Memory B cell (primary cell): ENCODE results near the gene SLC2A4.

Source experiments
- ATAC-seq: fragments of 150-1000 bp; cut with Tn5 transposase; 2 replicates; pipeline ENCODE4 v1.10.0; 2021; ENCODE audit warnings: low read depth, mild to moderate bottlenecking, moderate library complexity
- DNase-seq, 2 donors: peaks; one replicate each; pipeline ENCODE4 v3.0.0; 2022; ENCODE audit warnings: low spot score in 2 of 2
- H3K27ac Mint-ChIP-seq: one replicate; pipeline ENCODE4 v1.8.0; 2022; ENCODE audit warnings: mild to moderate bottlenecking, moderate library complexity, mixed read lengths
- H3K27me3 Mint-ChIP-seq: one replicate; pipeline ENCODE4 v1.8.0; 2022; ENCODE audit warnings: mixed read lengths
- H3K36me3 Mint-ChIP-seq: one replicate; pipeline ENCODE4 v1.8.0; 2022; ENCODE audit warnings: mild to moderate bottlenecking, mixed read lengths
- H3K4me1 Mint-ChIP-seq: one replicate; pipeline ENCODE4 v1.8.0; 2022; ENCODE audit warnings: mixed read lengths
- H3K4me3 Mint-ChIP-seq: one replicate; pipeline ENCODE4 v1.8.0; 2022; ENCODE audit warnings: mild to moderate bottlenecking, moderate library complexity, mixed read lengths
- H3K9me3 Mint-ChIP-seq: one replicate; pipeline ENCODE4 v1.8.0; 2022; ENCODE audit warnings: mixed read lengths

SLC2A4 gene

DNA sequence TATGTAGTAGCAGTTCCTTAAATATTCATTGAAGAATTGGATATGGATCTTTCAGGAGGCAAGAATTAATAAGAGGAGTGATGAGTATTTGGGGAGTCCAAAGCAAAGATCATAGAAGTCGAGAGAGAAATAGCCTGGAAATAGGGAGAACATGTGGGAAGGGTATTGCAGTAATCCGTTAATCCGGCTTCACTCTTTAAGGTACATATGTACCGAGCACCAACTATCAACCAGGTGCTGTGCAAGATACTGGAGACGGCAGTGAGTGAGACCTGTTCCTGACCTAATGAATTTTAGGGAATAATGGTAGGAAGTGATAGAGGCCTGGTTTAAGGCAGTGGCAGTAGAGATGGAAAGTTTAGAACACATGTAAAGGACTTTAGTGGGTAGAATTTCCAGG lies 28.4 kb upstream of the SLC2A4 start:
- Mint-ChIP-seq H3K4me3 (peak overlapping the region; percentile 89), H3K4me1 (peaks cover 26% of the 10 kb centered on the region), H3K36me3 (peaks cover 18% of the 10 kb centered on the region), H3K9me3 (no peaks in the 10 kb centered on the region), H3K27ac (peak overlapping the region; percentile 99), H3K27me3 (no peaks in the 10 kb centered on the region)
- ATAC-seq = no peak
- no peak for DNase-seq

DNA sequence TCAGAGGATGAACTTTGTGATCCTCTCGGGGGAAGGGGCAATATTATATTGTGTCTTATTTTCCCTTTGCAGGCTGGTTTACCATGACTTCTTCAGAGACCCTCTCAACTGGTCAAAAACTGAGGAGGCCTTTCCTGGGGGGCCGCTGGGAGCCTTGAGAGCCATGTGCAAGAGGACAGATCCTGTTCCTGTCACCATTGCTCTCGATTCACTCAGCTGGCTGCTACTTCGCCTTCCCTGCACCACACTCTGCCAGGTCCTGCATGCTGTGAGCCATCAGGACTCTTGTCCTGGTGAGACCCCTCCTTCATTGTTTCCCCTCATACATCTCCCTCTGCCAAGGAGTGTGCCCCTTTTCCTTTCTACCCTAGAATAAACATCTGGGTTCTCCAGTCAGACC lies 27.0 kb upstream of the SLC2A4 start:
- H3K27ac Mint-ChIP-seq = no peak overlapping the region
- peaks cover 17% of the 10 kb centered on the region for H3K4me1 Mint-ChIP-seq
- no peaks in the 10 kb centered on the region for H3K9me3 Mint-ChIP-seq
- H3K36me3 Mint-ChIP-seq = peaks cover 18% of the 10 kb centered on the region
- ATAC-seq (no peak), DNase-seq (no peak)
- no peak overlapping the region for H3K4me3 Mint-ChIP-seq
- H3K27me3 Mint-ChIP-seq = no peaks in the 10 kb centered on the region

DNA sequence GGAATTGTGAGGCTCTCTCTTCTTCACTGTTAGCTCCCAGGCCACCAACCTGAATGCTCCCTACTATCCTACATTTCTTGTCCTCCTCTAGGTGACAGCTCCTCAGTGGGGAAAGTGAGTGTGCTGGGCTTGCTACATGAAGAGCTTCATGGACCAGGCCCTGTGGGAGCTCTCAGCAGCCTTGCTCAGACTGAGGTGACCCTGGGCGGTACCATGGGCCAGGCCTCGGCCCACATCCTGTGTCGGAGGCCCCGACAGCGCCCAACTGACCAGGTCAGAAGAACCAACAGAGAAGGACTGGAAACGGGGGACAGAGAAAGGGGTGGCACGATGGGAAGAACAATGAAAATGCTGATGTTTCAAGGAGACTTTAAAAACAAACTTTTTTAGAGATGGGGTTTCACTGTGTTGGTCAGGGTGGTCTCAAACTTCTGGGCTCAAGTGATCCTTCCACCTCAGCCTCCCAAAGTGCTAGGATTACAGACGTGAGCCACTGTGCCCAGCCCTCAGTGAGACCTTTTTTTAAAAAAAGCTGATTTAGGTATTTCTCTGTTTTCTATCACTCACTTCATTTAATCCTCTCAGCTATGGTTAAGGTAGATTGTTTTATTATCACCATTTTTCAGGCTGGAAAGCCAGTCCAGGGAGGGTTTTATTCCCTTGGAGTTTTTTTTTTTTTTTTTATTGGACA lies 24.6 kb upstream of the SLC2A4 start:
- no peak overlapping the region for H3K27ac Mint-ChIP-seq

DNA sequence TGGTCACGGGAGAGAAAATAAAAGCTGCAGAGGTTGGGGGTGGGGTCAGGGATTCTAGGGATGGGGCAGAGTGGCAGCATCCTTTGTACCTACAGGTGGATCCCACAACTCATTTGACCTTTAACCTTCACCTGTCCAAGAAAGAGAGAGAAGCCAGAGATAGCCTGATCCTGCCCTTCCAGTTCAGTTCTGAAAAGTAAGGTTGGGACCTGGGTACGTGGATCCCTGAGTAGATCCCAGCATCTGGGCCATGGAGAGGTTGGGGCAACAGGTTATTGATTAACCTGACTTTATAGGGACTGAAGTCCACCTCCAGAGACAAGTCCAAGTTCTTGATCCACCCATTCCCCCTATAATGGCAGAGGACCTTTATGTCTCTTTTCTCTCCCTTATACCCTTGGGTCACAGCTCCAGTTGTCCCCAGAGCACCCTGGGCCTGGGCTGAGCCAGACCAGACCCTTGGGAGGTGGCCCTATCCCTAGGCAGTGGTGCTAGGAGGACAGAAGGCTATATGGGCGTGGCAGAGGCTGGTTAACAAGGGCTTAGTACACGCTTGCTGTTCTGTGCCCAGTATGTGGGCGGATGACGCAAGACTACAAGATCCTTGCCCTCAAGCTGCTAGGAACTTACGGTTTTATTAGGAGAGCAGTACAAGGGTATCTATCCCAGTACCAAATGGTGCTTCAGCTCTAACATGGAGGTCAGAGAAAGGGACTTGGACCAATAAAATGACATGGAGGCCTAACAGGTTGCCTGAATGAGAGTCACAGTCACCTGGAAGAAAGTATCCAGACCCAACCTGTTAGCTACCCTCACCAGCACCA lies 22.6 kb upstream of the SLC2A4 start:
- H3K36me3 Mint-ChIP-seq = peaks cover 12% of the 10 kb centered on the region
- H3K27ac Mint-ChIP-seq = no peak overlapping the region
- H3K27me3 Mint-ChIP-seq = peaks cover 9% of the 10 kb centered on the region
- DNase-seq = no peak
- peaks cover 13% of the 10 kb centered on the region for H3K4me1 Mint-ChIP-seq
- ATAC-seq = no peak
- no peaks in the 10 kb centered on the region for H3K9me3 Mint-ChIP-seq
- H3K4me3 Mint-ChIP-seq = no peak overlapping the region

More for the DNA sequence above, 24.6 kb upstream of the SLC2A4 start:
- H3K4me3 Mint-ChIP-seq = no peak overlapping the region
- DNase-seq (no peak), ATAC-seq (no peak)
- H3K36me3 Mint-ChIP-seq = peaks cover 18% of the 10 kb centered on the region
- no peaks in the 10 kb centered on the region for H3K27me3 Mint-ChIP-seq
- no peaks in the 10 kb centered on the region for H3K9me3 Mint-ChIP-seq
- peaks cover 13% of the 10 kb centered on the region for H3K4me1 Mint-ChIP-seq

GRCh38 chr17:7259555-7259889 lies 22.0 kb upstream of the SLC2A4 start:
- H3K4me3 Mint-ChIP-seq = no peak overlapping the region
- ATAC-seq (no peak), DNase-seq (no peak)
- peaks cover 14% of the 10 kb centered on the region for H3K4me1 Mint-ChIP-seq
- peaks cover 10% of the 10 kb centered on the region for H3K27me3 Mint-ChIP-seq
- H3K9me3 Mint-ChIP-seq = no peaks in the 10 kb centered on the region
- H3K36me3 Mint-ChIP-seq = peaks cover 12% of the 10 kb centered on the region
- no peak overlapping the region for H3K27ac Mint-ChIP-seq

- no peak for ATAC-seq
These were observed 21.4 kb upstream of the SLC2A4 start for GRCh38 chr17:7260151-7260550.

GRCh38 chr17:7260651-7261378 lies 20.7 kb upstream of the SLC2A4 start:
- Mint-ChIP-seq H3K4me3 (peak overlapping the region; percentile 69), H3K27me3 (peaks cover 10% of the 10 kb centered on the region), H3K27ac (no peak overlapping the region), H3K36me3 (peaks cover 9% of the 10 kb centered on the region), H3K9me3 (no peaks in the 10 kb centered on the region), H3K4me1 (peaks cover 14% of the 10 kb centered on the region)
- ATAC-seq (peak; percentile 38), DNase-seq (no peak)

More at GRCh38 chr17:7260151-7260550, 21.4 kb upstream of the SLC2A4 start:
- Mint-ChIP-seq H3K27ac (no peak overlapping the region), H3K4me1 (peaks cover 14% of the 10 kb centered on the region), H3K9me3 (no peaks in the 10 kb centered on the region), H3K4me3 (peak overlapping the region; percentile 43), H3K27me3 (peaks cover 10% of the 10 kb centered on the region), H3K36me3 (peaks cover 9% of the 10 kb centered on the region)
- DNase-seq = no peak

DNA sequence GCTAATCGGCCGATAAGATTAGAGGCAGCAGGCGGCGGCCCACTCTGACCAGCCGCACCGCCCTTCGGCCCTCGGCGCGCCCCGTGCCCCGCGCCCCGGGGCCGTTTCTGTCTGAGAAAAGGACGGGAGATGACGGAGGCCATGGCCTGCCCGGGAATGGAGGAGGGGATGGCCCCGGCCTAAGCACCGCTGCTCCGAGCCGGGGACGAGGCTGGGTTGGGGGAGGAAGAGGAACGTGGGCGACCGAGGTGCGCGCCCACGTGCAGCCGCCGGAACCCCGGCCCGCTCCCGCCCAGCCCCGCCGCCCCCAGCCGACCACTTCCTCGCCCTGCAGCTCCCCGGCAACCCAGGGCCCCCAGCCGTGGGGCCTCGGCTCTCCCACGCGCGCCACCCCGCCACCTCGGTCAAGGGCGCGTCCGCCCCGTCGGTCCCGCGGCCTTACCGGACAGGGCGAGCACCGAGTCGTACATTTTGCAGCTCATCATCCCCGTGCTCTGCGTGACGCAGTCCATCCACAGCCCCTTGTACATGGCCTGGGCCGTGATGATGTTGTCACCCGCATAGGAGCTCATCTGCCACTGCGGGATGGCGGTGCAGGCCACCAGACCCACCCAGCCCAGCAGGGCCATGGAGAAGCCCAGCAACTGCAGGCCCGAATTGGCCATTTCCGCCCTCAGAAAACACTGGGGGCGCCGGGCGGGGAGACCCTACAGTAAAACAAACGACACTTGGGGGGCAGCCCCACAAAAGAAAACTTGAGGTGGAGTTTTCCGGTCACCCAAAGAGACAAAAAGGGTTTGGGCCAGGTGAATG lies 19.9 kb upstream of the SLC2A4 start:
- H3K9me3 Mint-ChIP-seq = no peaks in the 10 kb centered on the region
- peak overlapping the region; percentile 79 for H3K4me3 Mint-ChIP-seq
- H3K36me3 Mint-ChIP-seq = peaks cover 5% of the 10 kb centered on the region
- ATAC-seq (peak; percentile 51), DNase-seq (no peak)
- peaks cover 14% of the 10 kb centered on the region for H3K4me1 Mint-ChIP-seq
- no peak overlapping the region for H3K27ac Mint-ChIP-seq
- H3K27me3 Mint-ChIP-seq = peaks cover 12% of the 10 kb centered on the region

DNA sequence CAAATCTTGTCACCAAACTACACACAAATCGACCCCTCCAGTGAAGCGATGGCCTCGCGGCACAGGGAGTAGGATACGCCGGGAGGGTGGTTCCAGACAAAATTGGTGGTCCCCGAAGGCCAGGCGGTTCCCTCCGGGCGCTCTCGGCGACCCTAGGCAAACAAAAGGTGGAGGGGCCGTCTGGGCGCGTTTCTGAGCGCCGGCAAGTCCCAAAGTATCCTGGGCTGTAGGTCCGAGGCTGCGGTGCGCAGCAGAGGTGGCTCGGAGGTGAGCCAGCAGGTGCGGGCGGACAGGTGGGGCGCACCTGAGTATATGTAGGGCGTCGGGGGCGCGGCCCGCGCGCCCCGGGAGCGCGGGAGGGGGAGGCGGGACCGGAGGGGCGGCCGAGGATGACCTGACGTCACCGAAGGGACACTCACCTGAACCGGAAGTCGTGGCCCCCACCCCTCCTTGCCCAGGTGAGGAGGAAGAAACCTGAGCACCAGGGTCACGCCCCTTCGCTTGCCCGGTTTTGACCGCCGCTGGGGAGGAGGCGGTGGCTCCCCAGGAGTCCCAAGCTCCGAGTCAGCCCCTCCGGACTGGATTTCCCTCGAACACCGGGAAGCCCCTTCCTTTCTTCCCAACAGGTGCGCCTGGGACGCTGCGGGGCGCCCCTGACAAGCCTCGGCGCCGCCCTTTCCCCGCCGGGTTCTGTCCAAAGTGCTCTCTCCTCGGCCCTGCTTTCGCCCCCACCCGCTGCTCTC lies 19.2 kb upstream of the SLC2A4 start, which contains the start of gene CLDN7:
Gene CLDN7, minus strand, starts transcription at position 287 of the 743 bp plus-strand sequence. CDS start 435 bp downstream, outside the sequence.
- Mint-ChIP-seq H3K4me3 (peak within 1 kb of the TSS; percentile 85), H3K4me1 (peaks cover 14% of the 10 kb centered on the region), H3K27me3 (peaks cover 15% of the 10 kb centered on the region), H3K9me3 (no peaks in the 10 kb centered on the region), H3K27ac (peak within 1 kb of the TSS; percentile 69), H3K36me3 (peaks cover 2% of the 10 kb centered on the region)
- ATAC-seq (peak; percentile 21), DNase-seq (no peak)

DNA sequence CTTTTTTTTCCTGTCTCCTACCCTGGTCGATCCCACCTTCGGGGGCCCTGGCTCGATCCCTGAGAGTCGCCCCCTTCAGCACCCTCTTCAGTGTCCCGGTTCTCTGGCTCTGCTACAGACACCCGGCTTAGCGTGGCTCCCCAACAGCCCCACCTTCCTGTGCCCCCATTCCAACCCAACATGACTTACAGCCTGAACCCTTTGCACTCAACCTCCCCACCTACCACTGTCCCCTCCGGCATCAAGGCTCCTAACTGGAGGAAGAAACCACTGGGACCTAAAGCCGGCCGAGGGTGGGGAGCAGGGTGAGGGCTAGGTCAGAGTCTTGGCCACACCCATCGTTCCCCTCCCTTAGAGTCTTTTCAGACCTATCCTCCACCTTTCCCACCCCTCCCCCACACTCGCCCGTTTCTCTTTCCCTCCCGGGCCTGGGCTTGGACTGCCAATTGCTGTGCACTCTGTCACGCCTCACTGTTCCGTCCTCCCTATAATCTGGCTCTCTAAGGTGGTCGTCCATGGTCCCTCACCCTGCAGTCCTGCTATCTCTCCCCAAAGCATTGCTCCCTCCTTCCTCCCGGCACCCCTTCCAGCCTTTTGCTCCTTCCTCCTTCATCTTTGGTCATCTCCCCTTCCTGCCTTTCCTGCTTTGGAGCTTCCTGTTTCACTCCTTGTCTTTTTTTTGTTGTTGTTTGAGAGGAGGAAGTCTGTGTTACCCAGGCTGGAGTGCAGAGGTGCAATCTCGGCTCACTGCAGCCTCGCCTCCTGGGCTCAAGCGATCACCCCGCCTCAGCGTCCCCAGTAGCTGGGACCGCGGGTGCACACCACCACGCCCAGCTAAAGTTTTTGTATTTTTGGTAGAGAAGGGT lies 18.4 kb upstream of the SLC2A4 start:
- H3K27ac Mint-ChIP-seq = peak overlapping the region; percentile 69

GRCh38 chr17:7263801-7264078 lies 17.8 kb upstream of the SLC2A4 start:
- DNase-seq (no peak), ATAC-seq (no peak)
- Mint-ChIP-seq H3K4me1 (peaks cover 14% of the 10 kb centered on the region), H3K27ac (no peak overlapping the region), H3K27me3 (peaks cover 15% of the 10 kb centered on the region), H3K36me3 (peaks cover 2% of the 10 kb centered on the region), H3K9me3 (no peaks in the 10 kb centered on the region), H3K4me3 (peak overlapping the region; percentile 15)

More for the DNA sequence above, 18.4 kb upstream of the SLC2A4 start:
- Mint-ChIP-seq H3K27me3 (peaks cover 15% of the 10 kb centered on the region), H3K36me3 (peaks cover 2% of the 10 kb centered on the region), H3K9me3 (no peaks in the 10 kb centered on the region), H3K4me3 (peak overlapping the region; percentile 85), H3K4me1 (peaks cover 14% of the 10 kb centered on the region)
- DNase-seq (no peak), ATAC-seq (peak; percentile 18)

GRCh38 chr17:7266784-7267183 lies 14.7 kb upstream of the SLC2A4 start:
- DNase-seq = no peak
- H3K27me3 Mint-ChIP-seq = peaks cover 17% of the 10 kb centered on the region
- H3K27ac Mint-ChIP-seq = no peak overlapping the region
- H3K36me3 Mint-ChIP-seq = peaks cover 2% of the 10 kb centered on the region
- no peak overlapping the region for H3K4me3 Mint-ChIP-seq
- H3K9me3 Mint-ChIP-seq = no peaks in the 10 kb centered on the region
- ATAC-seq = no peak
- H3K4me1 Mint-ChIP-seq = peaks cover 12% of the 10 kb centered on the region
